ENCODE data around the gene CNTRL. TPM values are rescaled to one million over a fixed set of nuclear protein-coding genes. Genes with fewer than 3 reads are reported as not detected.

CNTRL gene
- total RNA-seq, 1 donor from 2014 or later, result 23.3 TPM

- peaks cover 18% of the 10 kb centered on the region for H3K27me3 Mint-ChIP-seq (ENCODE audit: low read depth)
- peaks cover 18% of the 10 kb centered on the region for H3K4me1 Mint-ChIP-seq
- peak overlapping the region; percentile 36 for H3K4me3 Mint-ChIP-seq
- no peak for DNase-seq (ENCODE audit: low spot score in 2 of 2, unreplicated experiment in 2 of 2)
- H3K36me3 Mint-ChIP-seq, result peaks cover 15% of the 10 kb centered on the region
- TF ChIP-seq CTCF (IDR thresholded peaks at IDR 0.05; ENCODE audit: unreplicated experiment), result no peak
- H3K9me3 Mint-ChIP-seq, result peaks cover 22% of the 10 kb centered on the region
- no peak overlapping the region for H3K27ac Mint-ChIP-seq
These were observed 2.9 kb upstream of the CNTRL start for GRCh38 chr9:121071756-121072421.

- Mint-ChIP-seq H3K9me3 (peaks cover 17% of the 10 kb centered on the region), H3K4me1 (peaks cover 18% of the 10 kb centered on the region), H3K36me3 (peaks cover 12% of the 10 kb centered on the region), H3K27ac (no peak overlapping the region), H3K27me3 (ENCODE audit: low read depth) (peaks cover 18% of the 10 kb centered on the region), H3K4me3 (no peak overlapping the region)
- no peak for DNase-seq (ENCODE audit: low spot score in 2 of 2, unreplicated experiment in 2 of 2)
- no peak for TF ChIP-seq CTCF (IDR thresholded peaks at IDR 0.05; ENCODE audit: unreplicated experiment)
These were observed 1.7 kb upstream of the CNTRL start for GRCh38 chr9:121073038-121073437.

GRCh38 chr9:121075251-121076036 is 689 bp downstream of the CNTRL start:
- H3K36me3 Mint-ChIP-seq, result no peaks in the 10 kb centered on the region
- H3K9me3 Mint-ChIP-seq, result peaks cover 2% of the 10 kb centered on the region
- peak overlapping the region; percentile 85 for H3K4me3 Mint-ChIP-seq
- no peak for DNase-seq (ENCODE audit: low spot score in 2 of 2, unreplicated experiment in 2 of 2)
- peaks cover 18% of the 10 kb centered on the region for H3K4me1 Mint-ChIP-seq
- H3K27me3 Mint-ChIP-seq (ENCODE audit: low read depth), result peaks cover 17% of the 10 kb centered on the region
- TF ChIP-seq CTCF (IDR thresholded peaks at IDR 0.05; ENCODE audit: unreplicated experiment), result no peak
- peak overlapping the region; percentile 92 for H3K27ac Mint-ChIP-seq

- Mint-ChIP-seq H3K27ac (no peak overlapping the region), H3K9me3 (no peaks in the 10 kb centered on the region), H3K4me1 (no peaks in the 10 kb centered on the region), H3K27me3 (ENCODE audit: low read depth) (no peaks in the 10 kb centered on the region), H3K4me3 (no peak overlapping the region), H3K36me3 (peaks cover 6% of the 10 kb centered on the region)
- no peak for DNase-seq (ENCODE audit: low spot score in 2 of 2, unreplicated experiment in 2 of 2)
- TF ChIP-seq CTCF (IDR thresholded peaks at IDR 0.05; ENCODE audit: unreplicated experiment), result no peak
These were observed 7.3 kb downstream of the CNTRL start for GRCh38 chr9:121082075-121082474.

GRCh38 chr9:121085661-121086060 is 10.9 kb downstream of the CNTRL start:
- no peaks in the 10 kb centered on the region for H3K4me1 Mint-ChIP-seq
- DNase-seq (ENCODE audit: low spot score in 2 of 2, unreplicated experiment in 2 of 2), result no peak
- H3K4me3 Mint-ChIP-seq, result no peak overlapping the region
- H3K27me3 Mint-ChIP-seq (ENCODE audit: low read depth), result no peaks in the 10 kb centered on the region
- H3K9me3 Mint-ChIP-seq, result no peaks in the 10 kb centered on the region
- H3K27ac Mint-ChIP-seq, result no peak overlapping the region
- no peak for TF ChIP-seq CTCF (IDR thresholded peaks at IDR 0.05; ENCODE audit: unreplicated experiment)
- peaks cover 8% of the 10 kb centered on the region for H3K36me3 Mint-ChIP-seq
